ENCODE measurements around the gene ZIC5.

DNA sequence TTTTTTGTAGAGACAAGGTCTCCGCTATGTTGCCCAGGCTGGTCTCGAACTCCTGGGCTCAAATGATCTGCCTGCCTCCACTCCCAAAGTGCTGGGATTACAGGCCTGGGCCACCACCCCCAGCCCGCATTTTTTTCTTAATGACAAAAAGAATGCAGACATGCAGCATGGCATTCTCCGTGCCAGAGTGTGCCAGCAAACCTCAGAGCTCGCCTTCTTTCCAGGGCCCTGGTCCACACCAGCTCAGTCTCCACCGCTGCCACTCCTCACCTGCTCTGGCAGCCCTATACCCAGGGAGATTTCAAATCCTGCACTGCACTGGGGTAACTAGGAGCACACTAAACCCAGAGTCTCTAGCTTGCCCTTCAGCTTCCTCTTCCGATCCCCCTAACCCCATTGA, 41.7 kb downstream of the ZIC5 start:
- TF ChIP-seq PHF8 (CRISPR knock-in tag; IDR thresholded peaks at IDR 0.05), result no peak
- TF ChIP-seq, protein P1, sequence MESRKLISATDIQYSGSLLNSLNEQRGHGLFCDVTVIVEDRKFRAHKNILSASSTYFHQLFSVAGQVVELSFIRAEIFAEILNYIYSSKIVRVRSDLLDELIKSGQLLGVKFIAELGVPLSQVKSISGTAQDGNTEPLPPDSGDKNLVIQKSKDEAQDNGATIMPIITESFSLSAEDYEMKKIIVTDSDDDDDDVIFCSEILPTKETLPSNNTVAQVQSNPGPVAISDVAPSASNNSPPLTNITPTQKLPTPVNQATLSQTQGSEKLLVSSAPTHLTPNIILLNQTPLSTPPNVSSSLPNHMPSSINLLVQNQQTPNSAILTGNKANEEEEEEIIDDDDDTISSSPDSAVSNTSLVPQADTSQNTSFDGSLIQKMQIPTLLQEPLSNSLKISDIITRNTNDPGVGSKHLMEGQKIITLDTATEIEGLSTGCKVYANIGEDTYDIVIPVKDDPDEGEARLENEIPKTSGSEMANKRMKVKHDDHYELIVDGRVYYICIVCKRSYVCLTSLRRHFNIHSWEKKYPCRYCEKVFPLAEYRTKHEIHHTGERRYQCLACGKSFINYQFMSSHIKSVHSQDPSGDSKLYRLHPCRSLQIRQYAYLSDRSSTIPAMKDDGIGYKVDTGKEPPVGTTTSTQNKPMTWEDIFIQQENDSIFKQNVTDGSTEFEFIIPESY (CRISPR knock-in tag; IDR thresholded peaks at IDR 0.05), result no peak
- no peak for TF ChIP-seq MAF1 (CRISPR knock-in tag; IDR thresholded peaks at IDR 0.05; ENCODE audit: borderline replicate concordance)
- TF ChIP-seq MAZ (IDR thresholded peaks at IDR 0.05; ENCODE audit: borderline replicate concordance, low read depth, low read length), result no peak
- TF ChIP-seq MAZ (CRISPR knock-in tag; IDR thresholded peaks at IDR 0.05; ENCODE audit: low read depth), result no peak
- no peak for TF ChIP-seq MBNL3 (CRISPR knock-in tag; conservative IDR thresholded peaks at IDR 0.05)
- TF ChIP-seq ELF1 (CRISPR knock-in tag; IDR thresholded peaks at IDR 0.05), result no peak
- no peak for TF ChIP-seq ZNF724P (CRISPR knock-in tag; IDR thresholded peaks at IDR 0.05; ENCODE audit: borderline replicate concordance)
- no peak for TF ChIP-seq ZBTB8A (CRISPR knock-in tag; IDR thresholded peaks at IDR 0.05; ENCODE audit: borderline replicate concordance, low read depth)
